Small intestine (tissue), 7 donors: Measurements from ENCODE around the gene IFNE. TPM values are rescaled to one million over a fixed set of nuclear protein-coding genes. Genes with fewer than 3 reads are reported as not detected.

Experiments used
- DNase-seq, 2 donors: peaks; one replicate each; pipeline versions ENCODE4 v3.0.0 to v3.0.0-alpha.2; 2013
- FAIRE-seq: peaks from 2 replicates; lab custom pipeline; 2012; peaks lifted over from hg19 to GRCh38; lab: Jason Lieb, UNC
- H3K27ac ChIP-seq, 3 donors: one replicate each; pipeline ENCODE4 v1.5.1; 2013; ENCODE audit warnings: low read length in 2 of 3, mild to moderate bottlenecking in 2 of 3, control low read depth in 1 of 3, inconsistent platforms in 1 of 3, low read depth in 1 of 3, moderate library complexity in 1 of 3
- H3K27me3 ChIP-seq, 3 donors: one replicate each; pipeline ENCODE4 v1.6.1; 2013; ENCODE audit warnings: low read length in 3 of 3, inconsistent platforms in 1 of 3; ENCODE audit not compliant: control insufficient read depth in 3 of 3, insufficient read depth in 3 of 3
- H3K36me3 ChIP-seq, 3 donors: one replicate each; pipeline ENCODE4 v1.6.1; 2013; ENCODE audit warnings: low read length in 3 of 3, inconsistent platforms in 1 of 3, low read depth in 1 of 3, mild to moderate bottlenecking in 1 of 3, moderate library complexity in 1 of 3; ENCODE audit not compliant: control insufficient read depth in 3 of 3, insufficient read depth in 2 of 3
- H3K4me1 ChIP-seq, 3 donors: one replicate each; pipeline ENCODE4 v1.6.1; 2013; ENCODE audit warnings: low read length in 2 of 3, inconsistent platforms in 1 of 3, low read depth in 1 of 3, mild to moderate bottlenecking in 1 of 3, moderate library complexity in 1 of 3; ENCODE audit not compliant: control insufficient read depth in 3 of 3, insufficient read depth in 2 of 3
- H3K4me3 ChIP-seq, 3 donors: one replicate each; pipeline ENCODE4 v1.5.1; 2013; ENCODE audit warnings: low read length in 3 of 3, control low read depth in 1 of 3, inconsistent platforms in 1 of 3, low read depth in 1 of 3, mild to moderate bottlenecking in 1 of 3, moderate library complexity in 1 of 3
- H3K9me3 ChIP-seq, 2 donors: one replicate each; pipeline ENCODE4 v1.6.1; 2013; ENCODE audit warnings: low read depth in 1 of 2, low read length in 1 of 2; ENCODE audit not compliant: control insufficient read depth in 2 of 2, insufficient read depth in 1 of 2
- WGBS, 3 donors: extraction: QIAGEN DNeasy Blood & Tissue Kit; methylation state at CpG; one replicate each; pipeline ENCODE4 v1.1.7; 2013; 5-methylcytosine and 5-hydroxymethylcytosine counted together
- polyA plus RNA-seq, 4 donors: library from polyadenylated mRNA; stranded (reverse) in 3 of 4; unstranded in 1 of 4; fragments of 200-250 nt in 3 of 4; fragments of 120-200 nt in 1 of 4; gene quantifications; one replicate each; pipeline versions ENCODE4 v1.2.1 to v1.2.3, GENCODE V29; 2013
- donor health status: healthy with polysubstance abuse.
- donor health status: control.
- donor health status: control.
- donor health status: Bipolar disorder and iron deficiency.
- donor health status: healthy.

Gene IFNE
- polyA plus RNA-seq, 4 donors, result 0.73 to 5.4 (median 1.4) TPM

DNA sequence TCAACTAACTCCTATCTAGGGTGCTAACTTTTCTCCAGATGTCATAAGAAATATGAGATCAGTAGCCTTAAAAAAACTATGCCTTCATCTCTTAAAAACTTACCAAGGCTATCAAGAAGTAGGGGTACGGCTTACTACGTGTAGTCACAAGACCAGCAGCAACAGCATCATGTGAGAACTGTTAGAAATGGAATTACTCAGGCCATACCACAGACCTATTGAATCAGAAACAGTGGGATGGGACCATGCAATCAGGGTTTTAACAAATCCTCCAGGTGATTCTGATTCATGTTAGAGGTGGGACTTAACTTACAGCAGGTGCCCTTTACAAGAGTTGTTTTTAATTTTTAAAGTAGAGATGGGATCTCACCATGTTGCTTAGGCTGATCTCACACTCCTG is 4.6 kb downstream of the IFNE start:
- no peak overlapping the region for H3K27ac ChIP-seq
- WGBS, 3 donors, result 75 to 88% (median 86%) methylated on average over 2 of the region's 2 CpGs
- no peaks in the 10 kb centered on the region for H3K36me3 ChIP-seq
- no peaks in the 10 kb centered on the region for H3K9me3 ChIP-seq
- no peak for DNase-seq
- FAIRE-seq, result no peak
- H3K4me1 ChIP-seq, result no peaks in the 10 kb centered on the region
- no peaks in the 10 kb centered on the region for H3K27me3 ChIP-seq
- no peak overlapping the region for H3K4me3 ChIP-seq

DNA sequence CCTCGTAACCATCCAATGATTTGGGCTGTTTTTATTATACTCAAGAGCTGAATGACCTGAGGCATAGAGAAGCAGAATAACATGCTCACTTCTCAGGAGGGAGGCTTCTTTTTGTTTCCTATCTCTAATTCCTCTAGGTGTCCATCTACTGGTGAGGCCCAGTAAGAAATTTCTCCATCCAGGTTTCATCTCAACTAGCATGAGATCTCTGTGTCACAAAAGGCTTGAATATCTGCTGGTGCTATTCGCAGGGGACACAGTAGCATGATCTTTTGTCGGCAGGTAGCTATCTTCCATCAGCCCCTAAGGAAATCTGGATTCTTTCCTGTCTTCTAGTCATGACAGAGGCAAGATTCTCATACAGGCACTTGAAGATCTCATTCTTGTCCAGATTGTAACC is 8.9 kb downstream of the IFNE start:
- no peak overlapping the region for H3K27ac ChIP-seq
- H3K4me1 ChIP-seq, result no peaks in the 10 kb centered on the region
- no peaks in the 10 kb centered on the region for H3K27me3 ChIP-seq
- H3K9me3 ChIP-seq, result no peaks in the 10 kb centered on the region
- FAIRE-seq (no peak), DNase-seq (no peak)
- no peaks in the 10 kb centered on the region for H3K36me3 ChIP-seq
- no peak overlapping the region for H3K4me3 ChIP-seq
- 82 to 97% (median 91%) methylated on average over 3 of the region's 3 CpGs for WGBS, 3 donors

DNA sequence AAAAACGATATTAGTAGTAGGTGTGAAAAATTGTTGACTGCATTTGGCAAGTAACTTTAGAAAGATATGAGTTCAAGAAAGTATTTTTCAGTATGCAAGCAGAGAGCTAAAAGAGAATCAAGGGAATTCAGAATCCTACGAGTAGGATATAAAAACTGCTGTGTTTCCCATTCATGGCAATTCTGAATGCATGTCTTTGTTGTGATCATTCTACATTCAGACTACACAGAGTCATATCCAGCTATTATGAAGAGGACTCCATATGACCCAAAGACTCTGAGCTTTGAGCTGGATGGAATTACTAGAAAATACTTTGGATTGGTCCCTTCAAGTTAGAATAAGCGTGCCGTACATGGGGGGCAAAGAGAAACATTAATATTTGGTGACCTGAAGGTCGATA is 12.0 kb downstream of the IFNE start:
- H3K9me3 ChIP-seq, result peaks cover 0 to 2% of the 10 kb centered on the region in 2 donors
- no peaks in the 10 kb centered on the region for H3K27me3 ChIP-seq
- 76 to 94% (median 84%) methylated on average over 5 of the region's 5 CpGs for WGBS, 3 donors
- H3K36me3 ChIP-seq, result no peaks in the 10 kb centered on the region
- DNase-seq, result no peak
- H3K27ac ChIP-seq, result no peak overlapping the region
- no peak for FAIRE-seq
- no peak overlapping the region for H3K4me3 ChIP-seq
- no peaks in the 10 kb centered on the region for H3K4me1 ChIP-seq

DNA sequence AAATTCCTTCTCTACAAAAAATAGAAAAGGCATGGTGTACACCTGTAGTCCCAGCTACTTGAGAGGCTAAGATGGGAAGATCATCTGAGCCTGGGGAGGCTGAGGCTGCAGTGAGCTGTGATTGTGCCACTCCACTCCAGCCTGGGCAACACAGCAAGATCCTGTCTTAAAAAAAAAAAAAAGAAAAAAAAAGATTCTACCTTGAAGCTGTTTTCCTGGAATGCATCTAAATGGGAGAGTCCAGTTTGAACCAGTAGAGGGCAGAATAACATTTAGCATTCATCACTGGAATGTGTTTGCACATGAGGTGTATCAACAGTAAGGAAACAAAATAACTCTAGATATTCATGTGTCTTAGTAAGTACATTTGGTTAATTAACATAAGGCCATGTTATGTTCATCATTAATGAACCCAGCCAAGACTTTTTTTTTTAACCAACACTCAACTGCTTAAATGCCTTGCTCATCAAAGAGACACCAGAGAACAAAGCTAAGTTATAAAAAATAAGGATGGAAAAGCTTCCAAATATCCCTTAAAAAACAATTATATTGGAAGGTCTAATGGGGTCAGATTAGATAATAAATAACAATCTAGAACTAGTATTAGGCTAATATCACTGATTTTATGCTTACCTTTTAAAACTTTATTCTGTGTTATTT is 16.1 kb downstream of the IFNE start:
- no peak for FAIRE-seq

DNA sequence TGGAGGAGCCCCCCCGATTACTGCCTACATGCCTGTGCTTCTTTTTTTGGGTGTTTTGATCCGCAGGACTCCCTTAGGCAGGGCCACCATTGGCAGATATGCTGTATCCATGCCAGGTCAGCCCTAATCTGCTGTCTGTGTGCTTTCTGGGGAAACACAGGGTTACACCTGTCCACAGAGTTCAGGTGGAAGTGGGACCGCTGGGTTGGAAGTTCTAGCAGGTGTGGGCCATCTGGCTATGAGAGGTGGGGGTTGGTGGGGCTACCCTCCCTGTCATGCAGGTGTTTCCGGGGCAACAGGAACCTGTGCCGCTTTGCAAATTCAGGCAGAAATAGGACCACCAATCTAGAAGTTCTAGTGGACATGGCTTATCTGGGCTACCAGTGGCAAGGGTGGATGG is 17.0 kb downstream of the IFNE start:
- Histone ChIP-seq H3K4me1 (no peaks in the 10 kb centered on the region), H3K27ac (no peak overlapping the region), H3K9me3 (peaks cover 0 to 14% of the 10 kb centered on the region in 2 donors), H3K27me3 (no peaks in the 10 kb centered on the region), H3K36me3 (no peaks in the 10 kb centered on the region), H3K4me3 (no peak overlapping the region)
- WGBS, 3 donors, result 87 to 97% (median 93%) methylated on average over 5 of the region's 5 CpGs
- DNase-seq, result no peak
- no peak for FAIRE-seq

More for the DNA sequence above, 16.1 kb downstream of the IFNE start:
- no peaks in the 10 kb centered on the region for H3K36me3 ChIP-seq
- DNase-seq, result peak; percentile 73 to 74
- H3K9me3 ChIP-seq, result peaks cover 0 to 14% of the 10 kb centered on the region in 2 donors
- H3K27ac ChIP-seq, result no peak overlapping the region
- no peak overlapping the region for H3K4me3 ChIP-seq
- H3K27me3 ChIP-seq, result no peaks in the 10 kb centered on the region
- H3K4me1 ChIP-seq, result no peaks in the 10 kb centered on the region

DNA sequence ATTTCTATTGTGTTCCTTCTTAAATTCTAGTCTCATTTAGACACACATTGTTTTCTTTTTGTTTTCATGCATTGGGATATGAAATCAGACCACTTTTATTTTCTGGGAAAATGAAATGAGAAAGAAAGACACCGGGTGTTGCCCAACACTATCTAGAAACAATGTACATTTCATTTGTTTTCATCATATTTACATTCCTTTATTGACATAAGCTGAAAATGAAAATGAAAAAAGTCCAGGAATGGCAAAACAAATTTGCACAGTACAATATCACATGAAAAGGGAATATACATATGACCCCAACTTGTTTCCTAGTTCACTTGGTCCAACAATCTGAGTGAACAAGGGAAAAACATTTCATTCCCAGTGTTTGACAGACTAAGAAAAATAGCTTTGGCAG is 20.7 kb downstream of the IFNE start:
- H3K27me3 ChIP-seq, result no peaks in the 10 kb centered on the region
- DNase-seq (no peak), FAIRE-seq (peak; percentile 39)
- no peak overlapping the region for H3K27ac ChIP-seq
- no peak overlapping the region for H3K4me3 ChIP-seq
- no peaks in the 10 kb centered on the region for H3K36me3 ChIP-seq
- WGBS, 3 donors, result 84 to 95% (median 86%) methylated on average over 1 of the region's 1 CpG
- H3K4me1 ChIP-seq, result no peaks in the 10 kb centered on the region
- H3K9me3 ChIP-seq, result peaks cover 0 to 14% of the 10 kb centered on the region in 2 donors

DNA sequence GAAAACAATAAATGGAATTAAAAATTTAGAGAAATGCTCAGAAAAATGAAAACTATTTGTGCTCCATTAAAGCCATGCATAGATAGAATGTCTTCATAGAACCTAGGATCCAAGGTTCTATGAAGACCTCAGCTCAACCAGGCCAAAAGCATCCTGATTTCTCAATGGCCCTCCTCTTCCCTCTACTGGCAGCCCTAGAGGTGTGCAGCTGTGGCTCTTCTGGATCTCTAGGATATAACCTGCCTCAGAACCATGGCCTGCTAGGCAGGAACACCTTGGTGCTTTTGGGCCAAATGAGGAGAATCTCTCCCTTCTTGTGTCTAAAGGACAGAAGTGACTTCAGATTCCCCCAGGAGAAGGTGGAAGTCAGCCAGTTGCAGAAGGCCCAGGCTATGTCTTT is 26.8 kb downstream of the IFNE start:
- Histone ChIP-seq H3K27ac (no peak overlapping the region), H3K4me1 (no peaks in the 10 kb centered on the region), H3K9me3 (no peaks in the 10 kb centered on the region), H3K4me3 (no peak overlapping the region), H3K36me3 (no peaks in the 10 kb centered on the region), H3K27me3 (no peaks in the 10 kb centered on the region)
- DNase-seq (peak; percentile 21 to 24), FAIRE-seq (no peak)

DNA sequence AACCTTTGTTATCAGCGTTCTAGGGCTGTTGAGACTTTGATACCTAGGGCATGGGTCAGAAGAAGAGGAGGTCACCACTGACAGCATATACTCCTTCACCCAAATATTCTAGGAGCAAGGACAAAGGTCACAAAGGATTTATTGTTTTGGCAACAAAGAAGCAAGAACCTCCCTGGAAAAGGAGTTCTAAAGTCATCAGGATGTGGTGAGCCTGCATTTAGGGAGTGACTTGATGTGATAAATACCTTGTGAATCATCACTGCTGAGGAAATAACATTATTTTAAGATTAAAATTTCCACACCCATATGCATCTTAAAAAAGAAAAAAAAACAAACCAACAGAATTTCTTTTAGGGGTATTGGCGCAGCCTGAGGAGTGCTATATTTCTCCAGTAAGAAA is 28.0 kb downstream of the IFNE start:
- no peaks in the 10 kb centered on the region for H3K36me3 ChIP-seq
- DNase-seq (peak in 1 of 2 donors; percentile 44), FAIRE-seq (no peak)
- no peak overlapping the region for H3K27ac ChIP-seq
- WGBS, 3 donors, result 47 to 72% (median 66%) methylated on average over 2 of the region's 2 CpGs
- no peaks in the 10 kb centered on the region for H3K4me1 ChIP-seq
- H3K27me3 ChIP-seq, result no peaks in the 10 kb centered on the region
- H3K9me3 ChIP-seq, result no peaks in the 10 kb centered on the region
- H3K4me3 ChIP-seq, result no peak overlapping the region

DNA sequence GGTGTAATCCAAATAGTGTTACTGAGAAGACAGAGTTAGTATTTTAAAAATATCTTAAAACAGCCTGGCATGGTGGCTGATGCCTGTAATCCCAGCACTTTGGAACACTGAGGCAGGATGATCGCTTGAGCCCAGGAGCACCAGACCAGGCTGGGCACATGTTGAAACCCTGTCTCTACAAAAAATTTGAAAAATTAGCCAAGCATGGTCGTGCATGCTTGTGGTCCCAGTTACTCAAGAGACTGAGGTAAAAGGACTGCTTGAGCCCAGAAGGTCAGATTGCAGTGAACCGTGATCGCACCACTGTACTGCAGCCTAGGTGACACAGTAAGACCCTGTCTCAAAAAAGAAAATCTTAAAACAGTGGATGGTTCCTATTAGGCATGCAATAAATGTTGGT is 29.4 kb downstream of the IFNE start:
- DNase-seq (no peak), FAIRE-seq (no peak)
- Histone ChIP-seq H3K4me3 (no peak overlapping the region), H3K9me3 (no peaks in the 10 kb centered on the region), H3K27ac (no peak overlapping the region), H3K4me1 (no peaks in the 10 kb centered on the region), H3K36me3 (no peaks in the 10 kb centered on the region), H3K27me3 (no peaks in the 10 kb centered on the region)
- 87 to 93% (median 88%) methylated on average over 4 of the region's 4 CpGs for WGBS, 3 donors
